CD14-positive monocyte (primary cell): ENCODE measurements around the gene FEZF1. TPM values are rescaled to one million over a fixed set of nuclear protein-coding genes. Genes with fewer than 3 reads are reported as not detected.

Source experiments
- DNase-seq, 3 donors: peaks; one replicate each; pipeline ENCODE4 v3.0.0-alpha.2; 2011 to 2022
- H2AFZ ChIP-seq: 2 replicates; pipeline ENCODE4 v1.6.0; 2012; ENCODE audit warnings: mild to moderate bottlenecking, low read depth, low read length, inconsistent platforms; ENCODE audit not compliant: insufficient read depth, poor library complexity, severe bottlenecking
- H3K27ac ChIP-seq, 2 donors: 1 replicate in 1 of 2; 2 replicates in 1 of 2; pipeline ENCODE4 v1.5.1; 2012 to 2013; ENCODE audit warnings: low read length in 2 of 2, control low read depth in 1 of 2, inconsistent platforms in 1 of 2, low read depth in 1 of 2, mild to moderate bottlenecking in 1 of 2
- H3K27me3 ChIP-seq, 2 donors: one replicate each; pipeline versions ENCODE4 v1.6.0 to v1.6.1; 2011 to 2013; ENCODE audit warnings: low read length in 2 of 2; ENCODE audit not compliant: control insufficient read depth in 2 of 2, insufficient read depth in 2 of 2
- H3K36me3 ChIP-seq, 2 donors: replicated peaks in 1 of 2; 1 replicate in 1 of 2; 2 replicates in 1 of 2; pipeline versions ENCODE4 v1.5.1 to v1.6.1; 2012 to 2013; ENCODE audit warnings: low read length in 2 of 2, control low read depth in 1 of 2, inconsistent platforms in 1 of 2, mild to moderate bottlenecking in 1 of 2; ENCODE audit not compliant: insufficient read depth in 2 of 2, control insufficient read depth in 1 of 2
- H3K4me1 ChIP-seq, 2 donors: 1 replicate in 1 of 2; 2 replicates in 1 of 2; pipeline versions ENCODE4 v1.5.1 to v1.6.1; 2012 to 2013; ENCODE audit warnings: low read length in 2 of 2, control low read depth in 1 of 2, inconsistent platforms in 1 of 2, mild to moderate bottlenecking in 1 of 2, moderate library complexity in 1 of 2; ENCODE audit not compliant: insufficient read depth in 2 of 2, control insufficient read depth in 1 of 2
- H3K4me2 ChIP-seq: replicated peaks from 2 replicates; pipeline ENCODE3; 2012; ENCODE audit warnings: low read length, moderate library complexity, mild to moderate bottlenecking; ENCODE audit not compliant: poor library complexity, severe bottlenecking; ENCODE audit errors: extremely low read depth
- H3K4me3 ChIP-seq, 3 experiments: fragments of 200-600 bp in 1 of 3; sonication (generic) in 1 of 3; replicated peaks in 1 of 3; 1 replicate in 2 of 3; 2 replicates in 1 of 3; pipeline ENCODE4 v1.5.1; 2011 to 2013; ENCODE audit warnings: low read length in 3 of 3, mild to moderate bottlenecking in 3 of 3, control low read depth in 2 of 3, low read depth in 2 of 3, inconsistent platforms in 1 of 3, moderate library complexity in 1 of 3
- H3K79me2 ChIP-seq: 2 replicates; pipeline ENCODE4 v1.6.0; 2012; ENCODE audit warnings: mild to moderate bottlenecking, control low read depth, inconsistent platforms, low read length, moderate library complexity; ENCODE audit not compliant: insufficient read depth
- H3K9ac ChIP-seq: 2 replicates; pipeline ENCODE4 v1.6.0; 2017; ENCODE audit warnings: low read length, mild to moderate bottlenecking; ENCODE audit not compliant: insufficient read depth, poor library complexity, severe bottlenecking
- H3K9me3 ChIP-seq, 2 donors: replicated peaks in 1 of 2; 1 replicate in 1 of 2; 2 replicates in 1 of 2; pipeline versions ENCODE4 v1.5.1 to v1.6.1; 2012 to 2013; ENCODE audit warnings: low read length in 2 of 2, control low read depth in 1 of 2; ENCODE audit not compliant: control insufficient read depth in 1 of 2, insufficient read depth in 1 of 2
- H4K20me1 ChIP-seq: 2 replicates; pipeline ENCODE4 v1.6.0; 2012; ENCODE audit warnings: mild to moderate bottlenecking, low read length, control low read depth, moderate library complexity; ENCODE audit not compliant: insufficient read depth
- H3K27ac Mint-ChIP-seq, 7 donors: one replicate each; pipeline ENCODE4 v1.8.0; 2020; ENCODE audit warnings: mild to moderate bottlenecking in 7 of 7, mixed read lengths in 7 of 7, moderate library complexity in 6 of 7, inconsistent platforms in 2 of 7
- H3K27me3 Mint-ChIP-seq, 3 donors: one replicate each; pipeline ENCODE4 v1.8.0; 2021 to 2022; ENCODE audit warnings: low read depth in 3 of 3, mild to moderate bottlenecking in 3 of 3, mixed read lengths in 3 of 3, moderate library complexity in 3 of 3, inconsistent platforms in 1 of 3
- H3K36me3 Mint-ChIP-seq, 2 donors: one replicate each; pipeline ENCODE4 v1.8.0; 2020; ENCODE audit warnings: mixed read lengths in 2 of 2, inconsistent platforms in 1 of 2, mild to moderate bottlenecking in 1 of 2
- H3K4me1 Mint-ChIP-seq: one replicate; pipeline ENCODE4 v1.8.0; 2020; ENCODE audit warnings: mild to moderate bottlenecking, mixed read lengths
- H3K4me3 Mint-ChIP-seq, 2 donors: one replicate each; pipeline ENCODE4 v1.8.0; 2020; ENCODE audit warnings: mild to moderate bottlenecking in 2 of 2, mixed read lengths in 2 of 2, moderate library complexity in 1 of 2
- H3K9me3 Mint-ChIP-seq, 7 donors: one replicate each; pipeline ENCODE4 v1.8.0; 2020 to 2022; ENCODE audit warnings: mixed read lengths in 7 of 7, mild to moderate bottlenecking in 6 of 7, moderate library complexity in 6 of 7, inconsistent platforms in 2 of 7
- WGBS: methylation state at CpG from one replicate; pipeline ENCODE4 v1.1.5; 2013; ENCODE audit warnings: missing lambda C conversion rate; ENCODE audit not compliant: insufficient coverage; 5-methylcytosine and 5-hydroxymethylcytosine counted together
- intact Hi-C, 2 donors: fragments of 100-400 bp; cut with micrococcal nuclease; formaldehyde crosslinking; loops; one replicate each; pipeline versions ENCODE4 v1.15.0 to v1.15.1; 2023
- polyA plus RNA-seq, 3 donors: library from polyadenylated mRNA; depleted of rRNA in 1 of 3; unstranded in 2 of 3; stranded (reverse) in 1 of 3; fragments of 300-500 nt in 2 of 3; fragments of >200 nt in 1 of 3; fragmentation: Illumina TruSeq in 2 of 3; gene quantifications; 1 replicate in 2 of 3; 2 replicates in 1 of 3; pipeline ENCODE4 v1.2.3, GENCODE V29; 2012 to 2021
- TF ChIP-seq, protein P1 (sequence below): fragments of 200-600 bp; IDR thresholded peaks from one replicate; pipeline ENCODE4 v1.8.0; 2022; ENCODE audit warnings: antibody characterized with exemption, mild to moderate bottlenecking

FEZF1 gene
- polyA plus RNA-seq, 3 donors, result not detected

- H3K9me3 ChIP-seq, result peaks cover 0 to 33% of the 10 kb centered on the region in 2 donors
- no peak for DNase-seq
- no peak overlapping the region for H3K4me3 ChIP-seq
- no CpG with 5 or more reads among the region's 2 CpGs for WGBS
- H3K27ac ChIP-seq, result no peak overlapping the region
- H2AFZ ChIP-seq, result no peak overlapping the region
- no peaks in the 10 kb centered on the region for H3K36me3 ChIP-seq
- H3K9ac ChIP-seq, result no peak overlapping the region
- H3K4me1 Mint-ChIP-seq, result no peaks in the 10 kb centered on the region
- H3K27ac Mint-ChIP-seq, result no peak overlapping the region
- intact Hi-C loops, result no loop called here
- peaks cover 48 to 62% (median 56%) of the 10 kb centered on the region in 3 donors for H3K27me3 Mint-ChIP-seq
- no peaks in the 10 kb centered on the region for H3K79me2 ChIP-seq
- H4K20me1 ChIP-seq, result no peaks in the 10 kb centered on the region
- peaks cover 41 to 56% of the 10 kb centered on the region in 2 donors for H3K27me3 ChIP-seq
- no peaks in the 10 kb centered on the region for H3K4me1 ChIP-seq
- H3K36me3 Mint-ChIP-seq, result peaks cover 0 to 3% of the 10 kb centered on the region in 2 donors
- H3K9me3 Mint-ChIP-seq, result peaks cover 2 to 31% (median 19%) of the 10 kb centered on the region in 7 donors
- TF ChIP-seq, protein P1, sequence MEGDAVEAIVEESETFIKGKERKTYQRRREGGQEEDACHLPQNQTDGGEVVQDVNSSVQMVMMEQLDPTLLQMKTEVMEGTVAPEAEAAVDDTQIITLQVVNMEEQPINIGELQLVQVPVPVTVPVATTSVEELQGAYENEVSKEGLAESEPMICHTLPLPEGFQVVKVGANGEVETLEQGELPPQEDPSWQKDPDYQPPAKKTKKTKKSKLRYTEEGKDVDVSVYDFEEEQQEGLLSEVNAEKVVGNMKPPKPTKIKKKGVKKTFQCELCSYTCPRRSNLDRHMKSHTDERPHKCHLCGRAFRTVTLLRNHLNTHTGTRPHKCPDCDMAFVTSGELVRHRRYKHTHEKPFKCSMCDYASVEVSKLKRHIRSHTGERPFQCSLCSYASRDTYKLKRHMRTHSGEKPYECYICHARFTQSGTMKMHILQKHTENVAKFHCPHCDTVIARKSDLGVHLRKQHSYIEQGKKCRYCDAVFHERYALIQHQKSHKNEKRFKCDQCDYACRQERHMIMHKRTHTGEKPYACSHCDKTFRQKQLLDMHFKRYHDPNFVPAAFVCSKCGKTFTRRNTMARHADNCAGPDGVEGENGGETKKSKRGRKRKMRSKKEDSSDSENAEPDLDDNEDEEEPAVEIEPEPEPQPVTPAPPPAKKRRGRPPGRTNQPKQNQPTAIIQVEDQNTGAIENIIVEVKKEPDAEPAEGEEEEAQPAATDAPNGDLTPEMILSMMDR, result no peak
- H3K4me2 ChIP-seq, result no peak overlapping the region
- H3K4me3 Mint-ChIP-seq, result no peak overlapping the region
Measured at GRCh38 chr7:122298131-122298530, 6.4 kb downstream of the FEZF1 start.

DNA sequence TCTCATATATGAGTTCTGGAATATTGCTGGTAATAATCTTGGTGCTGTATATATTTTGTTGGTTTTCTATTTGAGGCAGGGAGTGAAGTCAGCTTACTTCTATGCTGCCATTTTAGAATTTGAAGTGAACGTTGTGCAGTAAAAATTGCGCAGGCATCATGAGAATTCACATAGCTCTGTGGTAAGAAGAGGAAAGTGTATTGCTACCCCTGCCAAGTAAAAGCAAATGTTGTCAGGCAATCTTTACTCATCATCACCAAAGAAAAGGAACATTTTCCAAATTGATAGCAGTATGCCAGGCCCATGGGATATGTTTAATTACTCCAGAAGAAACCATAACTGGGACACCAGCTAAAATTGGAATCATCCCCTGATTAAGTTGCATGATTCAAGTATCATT, 13.4 kb downstream of the FEZF1 start:
- H3K36me3 ChIP-seq, result no peaks in the 10 kb centered on the region
- no peaks in the 10 kb centered on the region for H3K36me3 Mint-ChIP-seq
- WGBS, result no CpG with 5 or more reads among the region's 2 CpGs
- no peaks in the 10 kb centered on the region for H3K79me2 ChIP-seq
- intact Hi-C loops, result no loop called here
- TF ChIP-seq, protein P1, result no peak
- H3K4me3 Mint-ChIP-seq, result no peak overlapping the region
- H4K20me1 ChIP-seq, result no peaks in the 10 kb centered on the region
- H3K27me3 ChIP-seq, result no peaks in the 10 kb centered on the region
- H3K4me1 ChIP-seq, result no peaks in the 10 kb centered on the region
- H3K9me3 ChIP-seq, result no peaks in the 10 kb centered on the region
- H3K9me3 Mint-ChIP-seq, result peaks cover 0 to 8% (median 5%) of the 10 kb centered on the region in 7 donors
- H3K4me1 Mint-ChIP-seq, result no peaks in the 10 kb centered on the region
- H3K4me2 ChIP-seq, result no peak overlapping the region
- no peak for DNase-seq
- no peak overlapping the region for H3K9ac ChIP-seq
- H2AFZ ChIP-seq, result no peak overlapping the region
- peaks cover 2 to 7% (median 5%) of the 10 kb centered on the region in 3 donors for H3K27me3 Mint-ChIP-seq
- no peak overlapping the region for H3K4me3 ChIP-seq
- no peak overlapping the region for H3K27ac Mint-ChIP-seq
- H3K27ac ChIP-seq, result no peak overlapping the region
